HepG2 (cell line): ENCODE data around the gene ASF1B. TPM values are rescaled to one million over a fixed set of nuclear protein-coding genes. Genes with fewer than 3 reads are reported as not detected.

ENCODE experiments used
- BCL6 ChIP-seq: IDR thresholded peaks from 2 replicates; pipeline ENCODE4 v1.6.1; 2016; ENCODE audit warnings: missing genetic modification reagents, missing compliant biosample characterization
- CEBPB ChIP-seq: IDR thresholded peaks from 2 replicates; pipeline ENCODE4 v1.6.1; 2011; ENCODE audit warnings: low read depth, low read length, improper control_type of control experiment, borderline replicate concordance
- FOSL1 ChIP-seq: sonication (generic); formaldehyde crosslinking; IDR thresholded peaks from 2 replicates; pipeline ENCODE4 v1.9.0; 2021; ENCODE audit warnings: missing genetic modification reagents, borderline replicate concordance
- IKZF5 ChIP-seq: IDR thresholded peaks from 2 replicates; pipeline ENCODE4 v1.6.1; 2018; ENCODE audit warnings: missing genetic modification reagents, mild to moderate bottlenecking, missing compliant biosample characterization
- ISL2 ChIP-seq: sonication (generic); formaldehyde crosslinking; IDR thresholded peaks from 2 replicates; pipeline ENCODE4 v1.5.0; 2020; ENCODE audit warnings: missing genetic modification reagents
- MTA1 ChIP-seq: sonication (generic); formaldehyde crosslinking; IDR thresholded peaks from 2 replicates; pipeline ENCODE4 v1.4.0; 2020; ENCODE audit warnings: missing genetic modification reagents, mild to moderate bottlenecking, borderline replicate concordance
- SRSF1 ChIP-seq: fragments of 200-400 bp; formaldehyde crosslinking; optimal IDR thresholded peaks from 2 replicates; pipeline ENCODE3; 2017; ENCODE audit warnings: mild to moderate bottlenecking, low read depth, low read length, moderate library complexity
- TEAD3 ChIP-seq: optimal IDR thresholded peaks from 2 replicates; pipeline ENCODE3; 2016; ENCODE audit warnings: borderline replicate concordance
- ZBTB21 ChIP-seq: sonication (generic); formaldehyde crosslinking; IDR thresholded peaks from 2 replicates; pipeline ENCODE4 v1.4.0; 2020; ENCODE audit warnings: missing genetic modification reagents
- ZNF124 ChIP-seq: sonication (generic); formaldehyde crosslinking; IDR thresholded peaks from 2 replicates; pipeline ENCODE4 v1.4.0; 2020; ENCODE audit warnings: missing genetic modification reagents
- ZNF383 ChIP-seq: sonication (generic); formaldehyde crosslinking; IDR thresholded peaks from 2 replicates; pipeline ENCODE4 v1.4.0; 2020; ENCODE audit warnings: missing genetic modification reagents, mild to moderate bottlenecking, borderline replicate concordance
- ZNF784 ChIP-seq: sonication (generic); formaldehyde crosslinking; IDR thresholded peaks from 2 replicates; pipeline ENCODE4 v1.5.1; 2020; ENCODE audit warnings: missing genetic modification reagents, mild to moderate bottlenecking, borderline replicate concordance
- polyA plus RNA-seq, 8 experiments: library from polyadenylated mRNA; depleted of rRNA in 3 of 8; stranded (reverse) in 7 of 8; unstranded in 1 of 8; fragments of >200 nt; fragmentation: Illumina TruSeq in 4 of 8; extraction: Trizol in 4 of 8; gene quantifications; 2 replicates each; pipeline versions ENCODE4 v1.2.1 to v1.2.3, GENCODE V29; 2011 to 2016; ENCODE audit warnings: low read depth in 4 of 8, missing spikeins in 1 of 8, mixed read lengths in 1 of 8; ENCODE audit not compliant: insufficient read depth in 1 of 8
- total RNA-seq, 5 experiments: library from RNA; depleted of rRNA; stranded (reverse); fragments of >200 nt; fragmentation: Illumina TruSeq; extraction: Trizol; gene quantifications; 2 replicates each; pipeline ENCODE4 v1.2.3, GENCODE V29; 2016; ENCODE audit warnings: low read depth in 1 of 5
- TF ChIP-seq, protein P1 (sequence below): sonication (generic); formaldehyde crosslinking; IDR thresholded peaks from 2 replicates; pipeline ENCODE4 v1.4.0; 2020; ENCODE audit warnings: missing genetic modification reagents, mild to moderate bottlenecking, borderline replicate concordance
- TF ChIP-seq, protein P2 (sequence below): sonication (generic); formaldehyde crosslinking; IDR thresholded peaks from 2 replicates; pipeline ENCODE4 v1.5.0; 2020; ENCODE audit warnings: mild to moderate bottlenecking, missing genetic modification reagents, borderline replicate concordance
- TF ChIP-seq, protein P3 (sequence below): sonication (generic); formaldehyde crosslinking; conservative IDR thresholded peaks from 2 replicates; pipeline ENCODE4 v1.4.0; 2020; ENCODE audit warnings: missing genetic modification reagents
- TF ChIP-seq, protein P4 (sequence below): sonication (generic); formaldehyde crosslinking; IDR thresholded peaks from 2 replicates; pipeline ENCODE4 v1.4.0; 2020; ENCODE audit warnings: missing genetic modification reagents
- TF ChIP-seq, protein P5 (sequence below): sonication (generic); formaldehyde crosslinking; conservative IDR thresholded peaks from 2 replicates; pipeline ENCODE4 v1.5.0; 2020; ENCODE audit warnings: missing genetic modification reagents

ASF1B gene
- total and polyA plus RNA-seq, 2 of the 13 experiments (the other 11 are each of a cell fraction or from before 2014, with no cell fraction given): 18.2 to 24.8 TPM

GRCh38 chr19:14138576-14139265, 2.3 kb upstream of the ASF1B start (continued):
- TF ChIP-seq TEAD3 (CRISPR knock-in tag): peak; percentile 79
- no peak for TF ChIP-seq BCL6
- TF ChIP-seq IKZF5 (CRISPR knock-in tag): no peak
- TF ChIP-seq FOSL1 (CRISPR knock-in tag): no peak
- TF ChIP-seq, protein P1, sequence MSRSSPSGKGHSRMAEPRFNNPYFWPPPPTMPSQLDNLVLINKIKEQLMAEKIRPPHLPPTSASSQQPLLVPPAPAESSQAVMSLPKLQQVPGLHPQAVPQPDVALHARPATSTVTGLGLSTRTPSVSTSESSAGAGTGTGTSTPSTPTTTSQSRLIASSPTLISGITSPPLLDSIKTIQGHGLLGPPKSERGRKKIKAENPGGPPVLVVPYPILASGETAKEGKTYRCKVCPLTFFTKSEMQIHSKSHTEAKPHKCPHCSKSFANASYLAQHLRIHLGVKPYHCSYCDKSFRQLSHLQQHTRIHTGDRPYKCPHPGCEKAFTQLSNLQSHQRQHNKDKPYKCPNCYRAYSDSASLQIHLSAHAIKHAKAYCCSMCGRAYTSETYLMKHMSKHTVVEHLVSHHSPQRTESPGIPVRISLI (CRISPR knock-in tag): peak; percentile 30; the same call in 1 of the 2 replicates
- TF ChIP-seq ZNF383 (CRISPR knock-in tag): no peak
- no peak for TF ChIP-seq ZNF124 (CRISPR knock-in tag)
- TF ChIP-seq ISL2 (CRISPR knock-in tag): no peak
- TF ChIP-seq SRSF1: no peak
- TF ChIP-seq, protein P2, sequence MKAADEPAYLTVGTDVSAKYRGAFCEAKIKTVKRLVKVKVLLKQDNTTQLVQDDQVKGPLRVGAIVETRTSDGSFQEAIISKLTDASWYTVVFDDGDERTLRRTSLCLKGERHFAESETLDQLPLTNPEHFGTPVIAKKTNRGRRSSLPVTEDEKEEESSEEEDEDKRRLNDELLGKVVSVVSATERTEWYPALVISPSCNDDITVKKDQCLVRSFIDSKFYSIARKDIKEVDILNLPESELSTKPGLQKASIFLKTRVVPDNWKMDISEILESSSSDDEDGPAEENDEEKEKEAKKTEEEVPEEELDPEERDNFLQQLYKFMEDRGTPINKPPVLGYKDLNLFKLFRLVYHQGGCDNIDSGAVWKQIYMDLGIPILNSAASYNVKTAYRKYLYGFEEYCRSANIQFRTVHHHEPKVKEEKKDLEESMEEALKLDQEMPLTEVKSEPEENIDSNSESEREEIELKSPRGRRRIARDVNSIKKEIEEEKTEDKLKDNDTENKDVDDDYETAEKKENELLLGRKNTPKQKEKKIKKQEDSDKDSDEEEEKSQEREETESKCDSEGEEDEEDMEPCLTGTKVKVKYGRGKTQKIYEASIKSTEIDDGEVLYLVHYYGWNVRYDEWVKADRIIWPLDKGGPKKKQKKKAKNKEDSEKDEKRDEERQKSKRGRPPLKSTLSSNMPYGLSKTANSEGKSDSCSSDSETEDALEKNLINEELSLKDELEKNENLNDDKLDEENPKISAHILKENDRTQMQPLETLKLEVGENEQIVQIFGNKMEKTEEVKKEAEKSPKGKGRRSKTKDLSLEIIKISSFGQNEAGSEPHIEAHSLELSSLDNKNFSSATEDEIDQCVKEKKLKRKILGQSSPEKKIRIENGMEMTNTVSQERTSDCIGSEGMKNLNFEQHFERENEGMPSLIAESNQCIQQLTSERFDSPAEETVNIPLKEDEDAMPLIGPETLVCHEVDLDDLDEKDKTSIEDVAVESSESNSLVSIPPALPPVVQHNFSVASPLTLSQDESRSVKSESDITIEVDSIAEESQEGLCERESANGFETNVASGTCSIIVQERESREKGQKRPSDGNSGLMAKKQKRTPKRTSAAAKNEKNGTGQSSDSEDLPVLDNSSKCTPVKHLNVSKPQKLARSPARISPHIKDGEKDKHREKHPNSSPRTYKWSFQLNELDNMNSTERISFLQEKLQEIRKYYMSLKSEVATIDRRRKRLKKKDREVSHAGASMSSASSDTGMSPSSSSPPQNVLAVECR (CRISPR knock-in tag): no peak
- no peak for TF ChIP-seq MTA1
- TF ChIP-seq, protein P3, sequence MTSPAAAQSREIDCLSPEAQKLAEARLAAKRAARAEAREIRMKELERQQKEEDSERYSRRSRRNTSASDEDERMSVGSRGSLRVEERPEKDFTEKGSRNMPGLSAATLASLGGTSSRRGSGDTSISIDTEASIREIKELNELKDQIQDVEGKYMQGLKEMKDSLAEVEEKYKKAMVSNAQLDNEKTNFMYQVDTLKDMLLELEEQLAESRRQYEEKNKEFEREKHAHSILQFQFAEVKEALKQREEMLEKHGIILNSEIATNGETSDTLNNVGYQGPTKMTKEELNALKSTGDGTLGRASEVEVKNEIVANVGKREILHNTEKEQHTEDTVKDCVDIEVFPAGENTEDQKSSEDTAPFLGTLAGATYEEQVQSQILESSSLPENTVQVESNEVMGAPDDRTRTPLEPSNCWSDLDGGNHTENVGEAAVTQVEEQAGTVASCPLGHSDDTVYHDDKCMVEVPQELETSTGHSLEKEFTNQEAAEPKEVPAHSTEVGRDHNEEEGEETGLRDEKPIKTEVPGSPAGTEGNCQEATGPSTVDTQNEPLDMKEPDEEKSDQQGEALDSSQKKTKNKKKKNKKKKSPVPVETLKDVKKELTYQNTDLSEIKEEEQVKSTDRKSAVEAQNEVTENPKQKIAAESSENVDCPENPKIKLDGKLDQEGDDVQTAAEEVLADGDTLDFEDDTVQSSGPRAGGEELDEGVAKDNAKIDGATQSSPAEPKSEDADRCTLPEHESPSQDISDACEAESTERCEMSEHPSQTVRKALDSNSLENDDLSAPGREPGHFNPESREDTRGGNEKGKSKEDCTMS (CRISPR knock-in tag): no peak
- TF ChIP-seq, protein P4, sequence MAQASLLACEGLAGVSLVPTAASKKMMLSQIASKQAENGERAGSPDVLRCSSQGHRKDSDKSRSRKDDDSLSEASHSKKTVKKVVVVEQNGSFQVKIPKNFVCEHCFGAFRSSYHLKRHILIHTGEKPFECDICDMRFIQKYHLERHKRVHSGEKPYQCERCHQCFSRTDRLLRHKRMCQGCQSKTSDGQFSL: no peak
- TF ChIP-seq ZBTB21: no peak
- TF ChIP-seq, protein P5, sequence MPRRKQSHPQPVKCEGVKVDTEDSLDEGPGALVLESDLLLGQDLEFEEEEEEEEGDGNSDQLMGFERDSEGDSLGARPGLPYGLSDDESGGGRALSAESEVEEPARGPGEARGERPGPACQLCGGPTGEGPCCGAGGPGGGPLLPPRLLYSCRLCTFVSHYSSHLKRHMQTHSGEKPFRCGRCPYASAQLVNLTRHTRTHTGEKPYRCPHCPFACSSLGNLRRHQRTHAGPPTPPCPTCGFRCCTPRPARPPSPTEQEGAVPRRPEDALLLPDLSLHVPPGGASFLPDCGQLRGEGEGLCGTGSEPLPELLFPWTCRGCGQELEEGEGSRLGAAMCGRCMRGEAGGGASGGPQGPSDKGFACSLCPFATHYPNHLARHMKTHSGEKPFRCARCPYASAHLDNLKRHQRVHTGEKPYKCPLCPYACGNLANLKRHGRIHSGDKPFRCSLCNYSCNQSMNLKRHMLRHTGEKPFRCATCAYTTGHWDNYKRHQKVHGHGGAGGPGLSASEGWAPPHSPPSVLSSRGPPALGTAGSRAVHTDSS: no peak
- no peak for TF ChIP-seq ZNF784 (CRISPR knock-in tag)
- TF ChIP-seq CEBPB: peak; percentile 58; the same call in 1 of the 2 replicates
